KOPT-K1 (cell line): ENCODE measurements around the gene ODAD4.
"Not testable (repeated sequence)": the region's sequence is repeated elsewhere in the genome, so short reads cannot be mapped to it uniquely, and the experiment has no call there.

Experiments used
- H3K27ac ChIP-seq: fragments of 200-600 bp; sonication (generic); 2 replicates; pipeline ENCODE4 v1.5.1; 2016; ENCODE audit warnings: antibody characterized with exemption, mild to moderate bottlenecking, low read depth, low read length; ENCODE audit not compliant: poor library complexity, severe bottlenecking
- H3K36me3 ChIP-seq: fragments of 200-600 bp; sonication (generic); 2 replicates; pipeline ENCODE4 v1.5.1; 2017; ENCODE audit warnings: antibody characterized with exemption, mild to moderate bottlenecking, low read length, moderate library complexity; ENCODE audit not compliant: insufficient read depth
- H3K9me3 ChIP-seq: fragments of 200-600 bp; sonication (generic); 2 replicates; pipeline ENCODE4 v1.5.1; 2017; ENCODE audit warnings: antibody characterized with exemption, low read length, mild to moderate bottlenecking; ENCODE audit not compliant: insufficient read depth, poor library complexity, severe bottlenecking

ODAD4 gene

DNA sequence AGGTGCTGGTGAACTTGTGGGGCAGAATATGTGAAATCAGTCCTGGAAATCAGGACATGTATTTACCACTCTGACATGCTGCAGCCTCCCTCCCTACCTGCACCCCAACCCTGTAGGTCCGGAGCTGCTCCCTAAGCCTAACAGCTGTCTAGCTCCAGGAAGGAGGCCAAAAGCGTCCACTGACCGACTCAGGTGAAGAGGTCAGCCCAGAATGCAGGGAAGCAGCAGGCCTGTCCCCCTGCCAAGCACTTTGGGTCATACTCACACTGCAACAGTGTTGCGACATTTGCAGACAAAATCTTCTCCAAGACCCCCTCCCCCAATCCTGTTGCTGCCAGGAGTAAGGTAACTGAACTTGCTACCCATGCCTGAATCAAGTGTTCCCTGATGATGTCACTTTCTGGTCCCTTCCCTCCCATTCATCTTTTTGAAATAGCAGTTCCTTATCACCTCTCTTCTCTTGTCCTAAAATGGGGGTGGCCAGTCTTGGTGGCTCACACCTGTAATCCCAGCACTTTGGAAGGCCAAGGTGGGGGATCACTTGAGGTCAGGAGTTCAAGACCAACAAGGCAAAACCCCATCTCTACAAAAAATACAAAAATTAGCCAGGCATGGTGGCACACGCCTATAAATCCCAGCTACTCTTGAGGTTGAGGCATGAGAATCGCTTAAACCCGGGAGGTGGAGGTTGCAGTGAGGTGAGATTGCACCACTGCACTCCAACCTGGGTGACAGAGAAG is 10.4 kb upstream of the ODAD4 start:
- Histone ChIP-seq H3K9me3 (no peaks in the 10 kb centered on the region), H3K36me3 (peaks cover 24% of the 10 kb centered on the region), H3K27ac (peak overlapping the region; percentile 93)

DNA sequence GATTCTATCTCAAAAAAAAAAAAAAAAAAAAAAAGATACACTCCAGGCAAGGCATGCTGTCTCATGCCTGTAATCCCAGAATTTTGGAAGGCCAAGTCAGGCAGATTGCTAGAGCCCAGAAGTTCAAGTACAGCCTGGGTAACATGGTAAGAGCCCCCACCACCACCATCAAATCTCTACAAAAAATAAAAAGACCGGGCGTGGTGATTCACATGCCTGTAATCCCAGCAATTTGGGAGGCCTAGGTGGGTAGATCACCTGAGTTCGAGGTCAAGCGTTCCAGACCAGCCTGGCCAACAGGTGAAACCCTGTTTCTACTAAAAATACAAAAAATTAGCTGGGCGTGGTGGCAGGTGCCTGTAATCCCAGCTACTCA is 9.8 kb upstream of the ODAD4 start:
- Histone ChIP-seq H3K27ac (no peak overlapping the region), H3K9me3 (no peaks in the 10 kb centered on the region), H3K36me3 (peaks cover 18% of the 10 kb centered on the region)

DNA sequence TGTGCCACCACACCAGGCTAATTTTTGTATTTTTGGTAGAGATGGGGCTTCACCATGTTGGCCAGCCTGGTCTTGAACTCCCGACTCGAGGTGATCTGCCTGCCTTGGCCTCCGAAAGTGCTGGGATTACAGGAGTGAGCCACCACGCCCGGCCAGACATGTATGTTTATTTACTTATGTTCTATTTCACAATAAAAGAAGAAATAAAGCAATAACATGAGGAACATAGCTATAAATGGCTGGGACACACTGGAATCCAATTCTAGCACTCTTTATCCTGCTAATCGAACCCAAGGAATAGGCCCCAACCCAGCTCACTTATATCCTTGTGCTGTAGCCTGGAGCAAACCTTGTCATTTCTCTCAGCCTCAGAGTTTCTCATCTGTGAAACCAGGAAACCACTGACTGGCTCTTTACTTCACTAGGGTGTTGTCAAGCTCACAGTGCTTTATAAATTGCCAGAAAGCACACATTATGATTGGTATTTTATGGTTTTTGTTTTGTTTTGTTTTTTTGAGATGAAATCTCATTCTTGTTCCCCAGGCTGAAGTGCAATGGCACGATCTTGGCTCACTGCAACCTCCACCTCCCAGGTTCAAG is 4.3 kb upstream of the ODAD4 start:
- no peaks in the 10 kb centered on the region for H3K36me3 ChIP-seq
- no peaks in the 10 kb centered on the region for H3K9me3 ChIP-seq
- no peak overlapping the region for H3K27ac ChIP-seq

DNA sequence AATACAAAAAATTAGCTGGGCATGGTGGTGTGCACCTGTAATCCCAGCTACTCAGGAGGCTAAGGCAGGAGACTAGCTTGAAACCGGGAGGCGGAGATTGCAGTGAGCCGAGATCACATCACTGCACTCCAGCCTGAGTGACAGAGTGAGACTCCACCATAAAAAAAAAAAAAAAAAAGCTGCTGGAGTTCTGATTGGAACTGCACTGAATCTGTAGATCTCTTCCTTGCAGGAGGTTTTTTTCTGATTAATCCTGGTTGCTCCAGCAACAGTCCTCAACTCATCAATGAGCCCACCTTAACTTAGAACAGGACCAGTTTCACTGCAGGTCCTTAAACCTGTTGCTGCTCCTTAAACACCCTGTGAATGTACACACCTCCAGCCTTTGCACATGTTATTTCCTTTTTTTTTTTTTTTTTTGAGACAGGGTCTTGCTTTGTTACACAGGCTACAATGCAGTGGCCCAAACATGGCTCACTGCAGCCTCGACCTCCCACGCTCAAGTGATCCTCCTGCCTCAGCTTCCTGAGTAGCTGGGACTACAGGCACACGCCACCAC is 1.6 kb upstream of the ODAD4 start:
- H3K36me3 ChIP-seq: no peaks in the 10 kb centered on the region
- H3K27ac ChIP-seq: no peak overlapping the region
- no peaks in the 10 kb centered on the region for H3K9me3 ChIP-seq

- H3K27ac ChIP-seq: peak overlapping the region; percentile 65
- not testable (repeated sequence) for H3K9me3 ChIP-seq, H3K36me3 ChIP-seq
These were observed 378 bp downstream of the ODAD4 start for GRCh38 chr17:41930833-41931156.

DNA sequence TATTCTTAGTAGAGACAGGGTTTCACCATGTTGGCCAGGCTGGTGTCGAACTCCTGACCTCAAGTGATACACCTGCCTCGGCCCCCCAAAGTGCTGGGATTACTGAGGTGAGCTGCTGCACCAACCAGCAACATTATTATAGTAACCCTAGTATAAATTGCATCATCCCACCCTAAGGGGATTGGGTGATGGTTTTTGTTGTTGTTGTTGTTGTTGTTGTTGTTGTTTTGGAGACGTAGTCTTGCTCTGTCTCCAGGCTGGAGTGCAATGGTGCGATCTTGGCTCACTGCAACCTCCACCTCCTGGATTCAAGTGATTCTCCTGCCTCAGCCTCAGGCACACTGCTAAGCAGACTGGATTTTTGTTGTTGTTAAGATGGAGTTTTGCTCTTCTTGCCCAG is 1.3 kb downstream of the ODAD4 start:
- H3K9me3 ChIP-seq, H3K36me3 ChIP-seq, H3K27ac ChIP-seq: not testable (repeated sequence)

GRCh38 chr17:41932816-41933389 is 2.5 kb downstream of the ODAD4 start:
- H3K9me3 ChIP-seq: no peaks in the 10 kb centered on the region
- peak overlapping the region; percentile 31 for H3K27ac ChIP-seq
- no peaks in the 10 kb centered on the region for H3K36me3 ChIP-seq

DNA sequence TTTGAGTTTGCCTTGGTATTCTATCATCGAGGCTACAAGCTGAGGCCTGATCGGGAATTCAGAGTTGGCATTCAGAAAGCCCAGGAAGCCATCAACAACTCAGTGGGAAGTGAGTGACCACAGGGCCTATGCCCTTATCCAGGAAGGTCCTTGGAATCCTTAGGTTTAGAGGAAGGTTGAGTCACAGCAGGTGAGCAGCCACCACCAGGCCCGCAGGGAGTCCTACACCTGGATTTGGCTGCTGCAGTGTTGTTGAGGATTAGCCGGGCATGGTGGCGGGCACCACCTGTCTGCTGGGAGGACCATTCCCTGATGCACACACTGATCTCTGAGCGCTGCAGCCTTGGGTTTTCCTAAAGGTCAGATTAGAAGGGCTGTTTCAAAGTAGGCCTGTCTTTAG is 5.2 kb downstream of the ODAD4 start:
- Histone ChIP-seq H3K27ac (no peak overlapping the region), H3K9me3 (no peaks in the 10 kb centered on the region)

DNA sequence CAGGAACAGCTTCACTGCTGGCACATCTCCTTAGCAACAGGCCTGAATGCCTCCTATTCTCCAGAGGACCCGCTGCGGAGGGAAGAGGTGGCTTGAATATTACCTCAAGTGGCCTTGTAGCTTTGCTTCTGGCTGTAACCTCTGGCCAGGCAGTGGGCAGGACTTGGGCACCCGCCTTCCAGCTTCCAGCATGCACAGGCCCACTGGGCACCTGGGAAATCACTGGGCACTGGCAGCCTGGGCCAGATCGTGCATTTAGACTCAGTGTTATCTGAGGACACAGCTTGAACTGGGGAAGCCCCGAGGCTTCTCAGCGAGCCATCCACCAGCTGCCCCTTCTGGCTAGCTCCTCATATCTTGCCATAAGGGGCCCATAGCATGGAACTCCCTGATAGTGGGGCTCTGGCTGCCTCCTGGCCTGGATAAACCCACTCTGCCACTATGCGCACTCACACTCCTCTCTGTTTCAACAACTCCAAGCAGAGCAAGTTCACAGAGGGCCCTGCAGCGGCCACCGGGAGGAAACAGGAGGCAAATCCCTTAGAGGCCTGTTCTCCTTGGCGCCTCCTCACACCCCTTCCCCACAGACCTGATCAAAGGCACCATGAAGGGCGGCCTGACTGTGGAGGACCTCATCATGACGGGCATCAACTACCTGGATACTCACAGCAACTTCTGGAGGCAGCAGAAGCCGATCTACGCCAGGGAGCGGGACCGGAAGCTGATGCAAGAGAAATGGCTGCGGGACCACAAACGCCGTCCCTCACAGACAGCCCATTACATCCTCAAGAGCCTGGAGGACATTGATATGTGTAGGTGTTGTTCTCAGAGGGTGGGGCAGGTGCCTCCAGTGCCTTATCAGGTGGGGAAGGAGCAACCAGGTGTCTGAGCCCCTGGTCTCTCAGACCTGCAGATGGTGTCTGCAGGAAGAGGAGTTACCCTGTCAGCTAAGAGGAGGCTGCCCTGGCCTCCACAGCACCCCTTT is 7.8 kb downstream of the ODAD4 start:
- no peaks in the 10 kb centered on the region for H3K36me3 ChIP-seq
- no peaks in the 10 kb centered on the region for H3K9me3 ChIP-seq
- no peak overlapping the region for H3K27ac ChIP-seq

More for the DNA sequence above, 5.2 kb downstream of the ODAD4 start:
- no peaks in the 10 kb centered on the region for H3K36me3 ChIP-seq

GRCh38 chr17:41939044-41939692 is 8.8 kb downstream of the ODAD4 start:
- Histone ChIP-seq H3K36me3 (no peaks in the 10 kb centered on the region), H3K9me3 (no peaks in the 10 kb centered on the region), H3K27ac (no peak overlapping the region)

DNA sequence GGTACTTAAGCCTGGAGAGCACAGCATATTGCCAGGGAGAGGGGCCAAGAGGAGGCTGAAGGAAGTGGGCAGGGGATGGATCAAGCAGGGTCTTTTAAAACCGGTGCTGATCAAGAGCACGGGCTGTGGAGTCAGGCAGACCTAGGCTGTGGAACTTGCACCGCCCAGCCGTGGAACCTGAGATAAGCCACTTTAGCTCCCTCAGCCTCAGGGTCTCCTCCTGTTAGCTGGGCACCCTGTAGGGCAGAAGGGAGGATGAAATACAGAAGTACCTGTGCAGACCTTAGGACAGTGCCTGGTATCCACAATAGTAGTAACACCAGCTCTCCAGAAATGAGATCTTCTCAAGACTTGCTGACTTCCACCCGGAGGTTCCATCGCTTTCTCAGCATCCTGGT is 9.3 kb downstream of the ODAD4 start:
- H3K9me3 ChIP-seq: no peaks in the 10 kb centered on the region
- H3K27ac ChIP-seq: no peak overlapping the region
- H3K36me3 ChIP-seq: no peaks in the 10 kb centered on the region

- Histone ChIP-seq H3K9me3 (no peaks in the 10 kb centered on the region), H3K27ac (no peak overlapping the region), H3K36me3 (no peaks in the 10 kb centered on the region)
These were observed 10.8 kb downstream of the ODAD4 start for GRCh38 chr17:41941168-41941567.

DNA sequence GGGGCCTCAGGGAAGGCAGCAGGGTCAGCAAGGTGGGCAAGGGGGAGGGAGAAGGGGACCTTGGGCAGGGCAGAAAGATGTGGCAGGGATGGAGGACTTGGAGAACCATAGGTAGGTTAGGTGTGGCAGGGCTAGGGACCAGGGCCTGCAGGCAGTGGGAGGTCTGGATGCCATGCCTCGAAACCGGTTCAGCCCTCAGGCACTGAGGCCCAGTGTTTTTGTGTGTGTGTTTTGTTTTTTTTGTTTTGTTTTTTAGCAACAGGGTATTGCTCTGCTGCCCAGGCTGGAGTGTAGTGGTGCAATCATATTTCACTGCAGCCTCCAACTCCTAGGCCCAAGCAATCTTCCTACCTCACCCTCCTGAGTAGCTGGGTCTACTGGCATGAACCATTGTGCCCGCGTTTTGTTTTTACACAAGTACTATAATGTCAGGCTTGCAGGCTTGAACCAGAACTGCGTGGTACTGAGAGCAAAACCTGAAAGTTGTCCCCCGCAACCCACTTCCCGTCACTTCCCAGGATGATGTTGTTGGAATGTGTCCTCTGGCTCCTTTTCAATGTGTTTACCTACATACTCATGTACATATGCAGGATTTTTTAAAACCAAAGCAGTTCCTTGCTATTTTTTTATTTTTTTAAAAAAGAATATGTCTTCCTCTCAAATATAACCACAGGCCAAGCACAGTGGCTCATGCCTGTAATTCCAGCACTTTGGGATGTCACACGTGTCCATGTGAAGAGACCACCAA is 12.4 kb downstream of the ODAD4 start:
- Histone ChIP-seq H3K9me3 (no peaks in the 10 kb centered on the region), H3K36me3 (no peaks in the 10 kb centered on the region), H3K27ac (no peak overlapping the region)

DNA sequence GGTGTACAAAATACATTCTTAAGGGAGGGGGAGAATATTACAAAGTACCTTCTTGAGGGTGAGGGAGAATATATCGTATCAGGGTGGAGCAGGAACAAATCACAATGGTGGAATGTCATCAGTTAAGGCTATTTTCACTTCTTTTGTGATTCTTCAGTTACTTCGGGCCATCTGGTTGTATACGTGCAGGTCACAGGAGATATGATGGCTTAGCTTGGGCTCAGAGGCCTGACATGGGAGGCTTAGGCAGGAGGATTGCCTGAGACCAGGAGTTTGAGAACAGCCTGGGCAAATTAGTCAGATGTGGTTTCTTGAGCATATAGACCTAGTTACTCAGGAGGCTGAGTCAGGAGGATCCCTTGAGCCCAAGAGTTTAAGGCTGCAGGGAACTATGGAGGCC is 13.1 kb downstream of the ODAD4 start:
- Histone ChIP-seq H3K36me3 (no peaks in the 10 kb centered on the region), H3K9me3 (no peaks in the 10 kb centered on the region), H3K27ac (no peak overlapping the region)
